NCI-H82 (cell line): Measurements from ENCODE around the gene HSBP1.

Experiments used
- DNase-seq: peaks from one replicate; lab custom pipeline; 2025; lab: John Stamatoyannopoulos, UW

Gene HSBP1

GRCh38 chr16:83840060-83840617, 32.4 kb downstream of the HSBP1 start:
- DNase-seq: no peak

GRCh38 chr16:83842291-83842690, 34.5 kb downstream of the HSBP1 start:
- no peak for DNase-seq

DNA sequence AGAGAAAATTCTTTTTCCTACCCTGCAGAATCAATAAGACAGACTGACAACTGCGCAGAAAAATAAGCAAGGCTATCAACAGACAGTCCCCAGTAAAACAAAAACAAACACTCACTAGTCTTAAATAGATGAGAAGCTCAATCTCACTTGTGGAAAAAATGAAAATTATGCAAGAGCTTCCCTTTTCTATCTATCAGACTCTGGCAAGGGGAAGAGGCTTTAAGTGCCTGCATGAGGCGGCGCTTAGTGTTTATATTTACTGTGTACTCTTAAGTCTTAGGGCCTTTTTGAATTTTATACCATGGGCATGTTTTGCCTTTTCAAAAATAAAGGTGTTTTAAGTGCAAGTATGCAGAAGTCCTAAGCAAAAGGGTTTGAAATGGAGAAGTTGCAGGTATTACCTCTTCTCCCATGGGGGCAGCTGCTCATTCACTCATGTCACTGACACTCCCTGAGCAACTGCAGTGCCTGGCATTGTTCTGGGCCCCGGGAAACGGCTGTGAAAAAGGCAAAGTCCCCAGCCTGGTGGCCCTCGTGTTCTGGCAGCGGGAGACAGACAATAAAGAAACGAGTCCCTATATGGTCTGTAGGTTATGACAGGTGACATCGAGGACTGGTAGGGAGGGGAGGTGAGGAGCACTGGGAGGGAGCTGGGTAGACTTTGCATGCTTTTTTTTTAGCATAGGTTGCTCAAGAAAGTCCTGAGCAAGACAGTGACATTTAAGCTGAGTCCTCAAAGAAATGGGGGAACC, 35.2 kb downstream of the HSBP1 start:
- DNase-seq: no peak

- no peak for DNase-seq
Observed at GRCh38 chr16:83843657-83844056, 35.9 kb downstream of the HSBP1 start.

- no peak for DNase-seq
Observed at GRCh38 chr16:83845263-83845662, 37.5 kb downstream of the HSBP1 start.

GRCh38 chr16:83847371-83848225, 39.8 kb downstream of the HSBP1 start:
- DNase-seq: no peak

- no peak for DNase-seq
Observed at GRCh38 chr16:83849421-83849820, 41.6 kb downstream of the HSBP1 start.

GRCh38 chr16:83850947-83851346, 43.2 kb downstream of the HSBP1 start:
- no peak for DNase-seq

GRCh38 chr16:83851473-83851872, 43.7 kb downstream of the HSBP1 start:
- no peak for DNase-seq

DNA sequence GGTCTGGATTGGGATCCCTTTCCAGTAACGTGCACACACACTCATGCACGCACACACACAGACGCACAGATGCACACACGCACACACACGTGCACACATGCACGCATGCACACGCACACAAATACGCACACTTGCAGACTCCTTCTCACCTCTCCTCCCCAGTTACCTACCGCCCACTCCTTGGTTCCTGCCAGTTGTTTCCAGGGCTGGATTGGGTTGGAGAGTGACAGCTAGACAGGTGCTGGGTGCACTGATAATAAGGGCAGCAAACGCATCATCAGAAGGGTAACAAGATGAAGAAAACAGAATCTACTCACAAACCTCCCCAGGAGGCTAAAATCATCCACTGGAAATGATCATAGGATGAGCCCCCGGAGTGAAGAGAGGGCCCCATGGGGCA, 45.0 kb downstream of the HSBP1 start:
- no peak for DNase-seq

GRCh38 chr16:83853834-83854233, 46.1 kb downstream of the HSBP1 start:
- DNase-seq: no peak

GRCh38 chr16:83854420-83854819, 46.6 kb downstream of the HSBP1 start:
- DNase-seq: no peak

DNA sequence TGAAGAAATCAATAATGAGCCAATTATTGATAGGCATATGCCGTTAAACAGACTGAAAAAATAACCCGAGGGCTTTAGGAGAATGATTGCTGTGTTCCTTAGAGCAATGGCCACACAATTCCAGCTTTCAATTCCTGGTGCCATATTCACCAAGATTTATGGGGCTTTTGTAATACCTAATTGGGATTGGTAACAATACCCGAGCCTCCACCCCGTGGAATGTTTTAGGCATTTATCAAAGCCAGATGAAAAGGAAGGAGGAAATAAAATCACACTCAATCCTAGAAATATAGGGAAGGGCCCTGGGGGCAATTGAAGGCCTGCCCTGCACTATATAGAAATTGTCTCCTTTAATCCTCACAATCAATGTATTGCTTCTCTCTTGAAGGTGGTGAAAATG, 49.0 kb downstream of the HSBP1 start:
- no peak for DNase-seq

DNA sequence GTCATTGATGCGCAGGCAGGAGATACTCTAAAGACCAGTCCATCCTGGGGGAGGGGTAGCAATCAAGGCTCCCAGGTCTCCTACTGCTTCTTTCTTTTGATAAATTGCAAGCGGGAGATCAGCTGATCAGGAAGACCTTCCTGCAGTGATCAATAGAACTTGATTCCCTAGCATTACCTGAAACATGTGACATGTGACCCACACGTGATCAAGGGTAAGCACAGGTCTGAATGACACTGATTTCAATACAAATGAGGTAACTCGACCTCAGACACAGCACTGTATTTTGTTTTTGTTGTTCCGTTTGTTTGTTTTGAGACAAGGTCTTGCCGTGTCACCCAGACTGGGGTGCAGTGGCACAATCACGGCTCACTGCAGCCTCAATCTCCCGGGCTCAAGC, 51.5 kb downstream of the HSBP1 start:
- DNase-seq: no peak

- no peak for DNase-seq
Observed at GRCh38 chr16:83862661-83863060, 54.9 kb downstream of the HSBP1 start.

- no peak for DNase-seq
Observed at GRCh38 chr16:83863682-83864081, 55.9 kb downstream of the HSBP1 start.
